Esophagus muscularis mucosa (tissue), 4 donors: ENCODE results near the gene CHCHD6.

Source experiments
- CTCF ChIP-seq, 3 experiments: fragments of 200-600 bp in 2 of 3; fragments of 450-650 bp in 1 of 3; sonication (generic) in 2 of 3; IDR thresholded peaks; one replicate each; pipeline ENCODE4 v1.5.1; 2017 to 2019; ENCODE audit warnings: antibody characterized with exemption in 3 of 3, mild to moderate bottlenecking in 2 of 3, moderate library complexity in 1 of 3
- EP300 ChIP-seq: sonication (generic); formaldehyde crosslinking; IDR thresholded peaks from one replicate; pipeline ENCODE4 v1.6.1; 2017; ENCODE audit warnings: antibody characterized with exemption
- POLR2A ChIP-seq: fragments of 450-650 bp; IDR thresholded peaks from one replicate; pipeline ENCODE4 v1.6.1; 2017; ENCODE audit warnings: antibody characterized with exemption, moderate library complexity, mild to moderate bottlenecking, low read depth
- POLR2AphosphoS5 ChIP-seq, 2 donors: sonication (generic); formaldehyde crosslinking; IDR thresholded peaks; one replicate each; pipeline ENCODE4 v1.6.1; 2017; ENCODE audit warnings: antibody characterized with exemption in 2 of 2

- TF ChIP-seq EP300 (no peak), POLR2AphosphoS5 (IDR thresholded peaks at IDR 0.05) (no peak), CTCF (IDR thresholded peaks at IDR 0.05) (no peak), POLR2A (no peak)
These were observed 257.9 kb downstream of the CHCHD6 start for GRCh38 chr3:126961791-126962461.
